ENCODE data around the gene PARD3. TPM values are rescaled to one million over a fixed set of nuclear protein-coding genes. Genes with fewer than 3 reads are reported as not detected.
A peak's percentile ranks its signal among the peaks of the same experiment; 100 is the strongest.
"Not testable (repeated sequence)": the region's sequence is repeated elsewhere in the genome, so short reads cannot be mapped to it uniquely, and the experiment has no call there.

Gene PARD3
- total RNA-seq, 4 donors from 2014 or later = 30.9 to 54.6 (median 40.0) TPM

DNA sequence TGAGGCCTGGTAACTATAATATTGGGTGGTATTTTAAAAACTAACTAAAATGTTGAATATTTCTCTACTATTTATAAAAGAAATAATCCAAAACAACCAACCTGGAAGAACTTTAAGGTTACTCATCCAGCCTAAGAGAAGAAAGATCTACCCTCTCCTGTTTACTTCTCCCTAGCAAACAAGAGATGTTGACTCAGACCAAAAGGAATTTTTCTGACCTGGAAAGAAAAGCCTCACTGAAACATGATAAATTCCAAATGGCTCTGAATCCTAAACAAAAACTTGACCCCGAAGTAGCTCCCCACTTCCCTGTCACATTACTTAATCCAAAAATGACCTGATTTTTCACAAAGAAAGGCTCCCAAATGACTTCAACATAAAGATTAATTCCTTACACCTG is 101.2 kb downstream of the PARD3 start:
- TF ChIP-seq, protein P1, sequence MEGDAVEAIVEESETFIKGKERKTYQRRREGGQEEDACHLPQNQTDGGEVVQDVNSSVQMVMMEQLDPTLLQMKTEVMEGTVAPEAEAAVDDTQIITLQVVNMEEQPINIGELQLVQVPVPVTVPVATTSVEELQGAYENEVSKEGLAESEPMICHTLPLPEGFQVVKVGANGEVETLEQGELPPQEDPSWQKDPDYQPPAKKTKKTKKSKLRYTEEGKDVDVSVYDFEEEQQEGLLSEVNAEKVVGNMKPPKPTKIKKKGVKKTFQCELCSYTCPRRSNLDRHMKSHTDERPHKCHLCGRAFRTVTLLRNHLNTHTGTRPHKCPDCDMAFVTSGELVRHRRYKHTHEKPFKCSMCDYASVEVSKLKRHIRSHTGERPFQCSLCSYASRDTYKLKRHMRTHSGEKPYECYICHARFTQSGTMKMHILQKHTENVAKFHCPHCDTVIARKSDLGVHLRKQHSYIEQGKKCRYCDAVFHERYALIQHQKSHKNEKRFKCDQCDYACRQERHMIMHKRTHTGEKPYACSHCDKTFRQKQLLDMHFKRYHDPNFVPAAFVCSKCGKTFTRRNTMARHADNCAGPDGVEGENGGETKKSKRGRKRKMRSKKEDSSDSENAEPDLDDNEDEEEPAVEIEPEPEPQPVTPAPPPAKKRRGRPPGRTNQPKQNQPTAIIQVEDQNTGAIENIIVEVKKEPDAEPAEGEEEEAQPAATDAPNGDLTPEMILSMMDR (IDR thresholded peaks at IDR 0.05) = no peak
- DNase-seq (ENCODE audit: low spot score) (no peak), ATAC-seq (ENCODE audit: low FRiP score) (no peak)

DNA sequence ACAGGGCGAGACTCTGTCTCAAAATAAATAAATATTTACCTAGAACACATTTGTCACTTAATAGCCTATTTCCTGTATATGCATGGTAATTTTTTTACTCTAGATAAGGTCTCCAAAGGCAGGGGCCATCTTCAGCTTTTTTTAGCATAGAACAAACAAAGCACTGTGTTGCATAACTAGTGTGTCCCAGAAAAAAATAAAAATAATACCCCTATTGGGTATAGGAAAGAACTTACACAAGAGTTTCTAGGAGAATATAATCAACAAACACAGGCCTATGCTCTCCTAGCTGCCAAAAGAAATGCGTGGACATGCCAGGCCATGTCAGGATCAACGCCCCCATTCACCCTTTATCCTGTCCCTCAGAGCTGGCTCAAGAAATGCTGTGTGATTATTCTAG is 103.6 kb downstream of the PARD3 start:
- ATAC-seq (ENCODE audit: low FRiP score) (no peak), DNase-seq (ENCODE audit: low spot score) (no peak)
- TF ChIP-seq, protein P1 (IDR thresholded peaks at IDR 0.05) = no peak

DNA sequence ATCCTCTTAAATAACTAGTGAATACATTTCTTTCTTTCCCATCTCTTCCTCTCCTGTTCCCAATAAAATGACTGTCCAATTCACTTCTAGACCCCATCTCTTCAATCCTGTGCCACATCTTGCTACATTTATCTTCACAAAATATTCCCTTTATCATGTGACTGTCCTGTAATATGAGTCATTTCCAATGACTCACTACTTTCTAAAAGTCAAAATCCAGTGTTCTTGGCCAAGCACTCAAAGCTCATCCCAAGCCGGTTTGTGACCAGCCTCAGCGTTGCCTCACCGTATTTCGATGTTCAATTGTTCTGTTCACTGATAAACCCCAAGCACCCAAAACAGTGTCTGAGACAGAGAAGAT is 104.7 kb downstream of the PARD3 start:
- DNase-seq (ENCODE audit: low spot score) = no peak
- ATAC-seq (ENCODE audit: low FRiP score) = peak; percentile 72
- TF ChIP-seq, protein P1 (IDR thresholded peaks at IDR 0.05) = no peak

DNA sequence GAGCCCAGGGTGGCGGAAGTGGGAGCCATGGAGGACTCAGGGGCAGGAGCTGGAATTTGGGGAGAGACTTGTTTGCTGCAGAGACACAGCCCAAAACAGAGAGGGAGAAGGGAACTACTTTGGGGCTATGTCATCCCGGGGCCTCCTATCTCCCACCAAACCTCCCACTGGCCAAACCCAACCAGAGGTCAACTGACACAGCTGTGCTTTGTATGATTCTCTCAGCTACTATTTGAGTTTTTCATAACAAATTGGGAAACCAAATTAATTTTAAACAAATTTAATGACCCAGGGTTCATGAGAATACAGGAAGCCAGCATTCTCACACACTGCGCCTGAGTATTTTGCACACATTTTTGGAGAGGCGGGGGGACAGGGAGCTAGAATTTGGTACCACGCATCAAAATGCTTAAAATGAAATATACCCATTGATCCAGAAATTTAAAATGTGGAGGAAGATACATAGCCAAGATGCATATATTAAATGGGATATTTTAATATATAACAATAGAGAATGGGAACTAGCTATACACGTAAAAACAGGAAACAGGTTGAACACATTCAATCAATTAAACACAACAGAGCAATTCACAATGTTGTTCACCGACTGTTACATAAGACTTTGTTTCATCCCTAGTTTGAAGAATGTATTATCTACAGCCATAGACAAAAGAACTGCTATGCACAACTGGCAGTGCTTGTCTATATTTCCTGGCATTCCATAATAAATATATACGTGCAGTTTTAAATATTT is 105.3 kb downstream of the PARD3 start:
- no peak for DNase-seq (ENCODE audit: low spot score)
- ATAC-seq (ENCODE audit: low FRiP score) = no peak
- TF ChIP-seq, protein P1 (IDR thresholded peaks at IDR 0.05) = no peak

DNA sequence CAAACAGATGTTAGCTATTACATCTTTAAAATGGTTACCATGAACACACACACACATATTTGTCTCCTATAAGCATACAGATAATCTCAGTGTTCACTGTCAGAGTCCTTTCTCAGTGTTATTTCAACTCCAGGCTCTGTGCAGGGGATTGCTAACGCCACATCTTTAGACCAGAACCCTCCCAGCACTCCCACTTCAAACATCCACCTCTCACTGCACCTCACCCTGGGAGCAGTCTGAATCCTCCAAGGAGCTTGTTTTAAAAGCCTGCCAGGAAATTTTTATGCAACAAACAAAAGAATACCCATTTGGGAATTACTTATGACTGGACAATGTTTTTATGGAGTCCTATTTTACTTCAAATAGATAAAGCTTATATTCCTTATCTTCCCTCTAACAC is 107.4 kb downstream of the PARD3 start:
- no peak for ATAC-seq (ENCODE audit: low FRiP score)
- TF ChIP-seq, protein P1 (IDR thresholded peaks at IDR 0.05) = no peak
- DNase-seq (ENCODE audit: low spot score) = no peak

DNA sequence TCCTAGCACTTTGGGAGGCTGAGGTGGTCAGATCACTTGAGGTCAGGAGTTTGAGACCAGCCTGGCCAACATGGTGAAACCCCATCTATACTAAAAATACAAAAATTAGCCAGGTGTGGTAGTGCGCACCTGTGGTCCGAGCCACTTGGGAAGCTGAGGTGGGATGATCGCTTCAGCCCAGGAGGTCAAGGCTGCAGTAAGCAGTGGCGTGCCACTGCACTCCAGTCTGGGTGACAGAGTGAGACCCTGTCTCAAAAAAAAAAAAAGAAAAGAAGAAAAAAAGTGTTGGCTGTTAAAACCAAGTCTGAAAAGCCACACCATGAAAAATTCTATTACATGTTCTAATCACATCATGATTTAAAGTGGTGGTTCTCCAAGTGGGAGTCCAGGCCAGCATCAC is 108.1 kb downstream of the PARD3 start:
- not testable (repeated sequence) for DNase-seq (ENCODE audit: low spot score); ATAC-seq (ENCODE audit: low FRiP score)

DNA sequence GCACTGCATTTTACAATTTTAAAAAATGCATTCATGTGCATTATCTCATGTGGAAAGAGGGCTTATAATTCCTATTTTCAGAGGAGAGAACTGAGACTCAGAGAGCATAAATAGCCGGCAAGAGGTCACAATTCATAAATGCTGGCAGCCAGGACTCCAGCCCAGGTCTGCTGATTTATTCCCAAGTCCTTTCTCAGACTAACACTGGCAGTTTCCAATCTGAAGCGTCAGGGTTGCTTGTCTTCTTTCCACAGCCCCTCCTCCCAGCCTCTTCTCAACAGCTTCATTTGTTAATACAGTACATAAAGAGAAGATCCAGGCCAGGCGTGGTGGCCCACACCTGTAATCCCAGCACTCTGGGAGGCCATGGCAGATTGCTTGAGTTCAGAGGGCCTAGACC is 108.9 kb downstream of the PARD3 start:
- DNase-seq (ENCODE audit: low spot score) (no peak), ATAC-seq (ENCODE audit: low FRiP score) (no peak)
- TF ChIP-seq, protein P1 (IDR thresholded peaks at IDR 0.05) = no peak
